ENCODE measurements around the gene STARD13.

The STARD13 gene, protein sequence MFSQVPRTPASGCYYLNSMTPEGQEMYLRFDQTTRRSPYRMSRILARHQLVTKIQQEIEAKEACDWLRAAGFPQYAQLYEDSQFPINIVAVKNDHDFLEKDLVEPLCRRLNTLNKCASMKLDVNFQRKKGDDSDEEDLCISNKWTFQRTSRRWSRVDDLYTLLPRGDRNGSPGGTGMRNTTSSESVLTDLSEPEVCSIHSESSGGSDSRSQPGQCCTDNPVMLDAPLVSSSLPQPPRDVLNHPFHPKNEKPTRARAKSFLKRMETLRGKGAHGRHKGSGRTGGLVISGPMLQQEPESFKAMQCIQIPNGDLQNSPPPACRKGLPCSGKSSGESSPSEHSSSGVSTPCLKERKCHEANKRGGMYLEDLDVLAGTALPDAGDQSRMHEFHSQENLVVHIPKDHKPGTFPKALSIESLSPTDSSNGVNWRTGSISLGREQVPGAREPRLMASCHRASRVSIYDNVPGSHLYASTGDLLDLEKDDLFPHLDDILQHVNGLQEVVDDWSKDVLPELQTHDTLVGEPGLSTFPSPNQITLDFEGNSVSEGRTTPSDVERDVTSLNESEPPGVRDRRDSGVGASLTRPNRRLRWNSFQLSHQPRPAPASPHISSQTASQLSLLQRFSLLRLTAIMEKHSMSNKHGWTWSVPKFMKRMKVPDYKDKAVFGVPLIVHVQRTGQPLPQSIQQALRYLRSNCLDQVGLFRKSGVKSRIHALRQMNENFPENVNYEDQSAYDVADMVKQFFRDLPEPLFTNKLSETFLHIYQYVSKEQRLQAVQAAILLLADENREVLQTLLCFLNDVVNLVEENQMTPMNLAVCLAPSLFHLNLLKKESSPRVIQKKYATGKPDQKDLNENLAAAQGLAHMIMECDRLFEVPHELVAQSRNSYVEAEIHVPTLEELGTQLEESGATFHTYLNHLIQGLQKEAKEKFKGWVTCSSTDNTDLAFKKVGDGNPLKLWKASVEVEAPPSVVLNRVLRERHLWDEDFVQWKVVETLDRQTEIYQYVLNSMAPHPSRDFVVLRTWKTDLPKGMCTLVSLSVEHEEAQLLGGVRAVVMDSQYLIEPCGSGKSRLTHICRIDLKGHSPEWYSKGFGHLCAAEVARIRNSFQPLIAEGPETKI

DNA sequence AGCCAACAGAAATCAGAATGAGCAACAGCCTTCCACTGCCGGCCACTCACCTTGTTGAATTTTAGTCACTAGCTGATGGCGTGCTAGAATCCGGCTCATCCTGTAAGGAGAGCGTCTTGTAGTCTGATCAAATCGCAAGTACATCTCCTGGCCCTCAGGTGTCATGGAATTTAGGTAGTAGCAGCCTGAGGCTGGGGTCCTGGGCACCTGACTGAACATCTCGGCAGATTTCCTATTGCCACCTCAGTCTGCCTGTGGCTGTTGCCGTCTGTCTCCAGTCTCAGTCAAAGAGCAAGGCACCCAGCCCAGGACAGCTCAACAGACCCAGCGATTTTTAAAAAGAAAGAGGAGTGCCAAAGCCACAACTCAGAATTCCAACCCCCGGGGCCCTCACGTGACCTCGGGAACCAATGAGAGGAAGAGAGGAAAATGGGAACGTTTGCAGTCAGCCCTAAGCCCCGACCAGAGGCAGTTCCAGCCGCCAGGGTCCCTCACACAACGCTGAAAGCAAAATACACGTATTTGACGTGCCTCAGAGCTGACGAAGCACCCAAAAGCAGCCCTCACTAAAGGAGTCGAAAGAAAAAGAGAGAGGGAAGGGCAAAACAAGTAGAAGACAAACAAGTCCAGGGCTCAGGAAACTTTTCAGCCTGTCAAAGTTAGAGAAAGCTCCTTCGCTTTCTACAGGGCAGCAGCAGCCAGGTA is at the start of gene STARD13:
STARD13 (minus strand) TSS at position 336 of the 705 bp plus-strand sequence; CDS start at position 219, 117 bp downstream.
- Histone ChIP-seq H4K20me1 (ENCODE audit: insufficient read depth, low read length) (no peaks in the 10 kb centered on the region), H3K4me1 (ENCODE audit: low read length) (0 out of 2 replicates have a peak, but pooled peaks cover 4% of the 10 kb centered on the region), H3K27ac (ENCODE audit: low read length) (peak within 1 kb of the TSS; percentile 79), H3K27me3 (replicated peaks; ENCODE audit: insufficient read depth, low read length) (no peaks in the 10 kb centered on the region), H3K4me2 (ENCODE audit: low read depth, low read length) (peak within 1 kb of the TSS; percentile 69), H3F3A (ENCODE audit: insufficient read depth, low read length) (0 out of 2 replicates have a peak, but pooled peaks cover 10% of the 10 kb centered on the region), H3K79me2 (ENCODE audit: low read length) (no peaks in the 10 kb centered on the region), H3K9me2 (replicated peaks; ENCODE audit: insufficient read depth, low read length) (no peaks in the 10 kb centered on the region), H3K9ac (ENCODE audit: low read length) (peak within 1 kb of the TSS; percentile 69), H3K4me3 (ENCODE audit: low read length) (peak within 1 kb of the TSS; percentile 61), H3K36me3 (replicated peaks; ENCODE audit: insufficient read depth, low read length) (no peaks in the 10 kb centered on the region), H2AFZ (ENCODE audit: low read length) (peak within 1 kb of the TSS; percentile 77), H3K9me3 (replicated peaks; ENCODE audit: insufficient read depth, low read length) (no peaks in the 10 kb centered on the region)
- peak; percentile 64 for DNase-seq
- TF ChIP-seq EZH2phosphoT487 (IDR thresholded peaks at IDR 0.05; ENCODE audit: low read length): no peak
- TF ChIP-seq EZH2 (optimal IDR thresholded peaks at IDR 0.05; ENCODE audit: low read depth, low read length): no peak
- TF ChIP-seq, protein P1, sequence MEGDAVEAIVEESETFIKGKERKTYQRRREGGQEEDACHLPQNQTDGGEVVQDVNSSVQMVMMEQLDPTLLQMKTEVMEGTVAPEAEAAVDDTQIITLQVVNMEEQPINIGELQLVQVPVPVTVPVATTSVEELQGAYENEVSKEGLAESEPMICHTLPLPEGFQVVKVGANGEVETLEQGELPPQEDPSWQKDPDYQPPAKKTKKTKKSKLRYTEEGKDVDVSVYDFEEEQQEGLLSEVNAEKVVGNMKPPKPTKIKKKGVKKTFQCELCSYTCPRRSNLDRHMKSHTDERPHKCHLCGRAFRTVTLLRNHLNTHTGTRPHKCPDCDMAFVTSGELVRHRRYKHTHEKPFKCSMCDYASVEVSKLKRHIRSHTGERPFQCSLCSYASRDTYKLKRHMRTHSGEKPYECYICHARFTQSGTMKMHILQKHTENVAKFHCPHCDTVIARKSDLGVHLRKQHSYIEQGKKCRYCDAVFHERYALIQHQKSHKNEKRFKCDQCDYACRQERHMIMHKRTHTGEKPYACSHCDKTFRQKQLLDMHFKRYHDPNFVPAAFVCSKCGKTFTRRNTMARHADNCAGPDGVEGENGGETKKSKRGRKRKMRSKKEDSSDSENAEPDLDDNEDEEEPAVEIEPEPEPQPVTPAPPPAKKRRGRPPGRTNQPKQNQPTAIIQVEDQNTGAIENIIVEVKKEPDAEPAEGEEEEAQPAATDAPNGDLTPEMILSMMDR (IDR thresholded peaks at IDR 0.05; ENCODE audit: low read length): no peak

DNA sequence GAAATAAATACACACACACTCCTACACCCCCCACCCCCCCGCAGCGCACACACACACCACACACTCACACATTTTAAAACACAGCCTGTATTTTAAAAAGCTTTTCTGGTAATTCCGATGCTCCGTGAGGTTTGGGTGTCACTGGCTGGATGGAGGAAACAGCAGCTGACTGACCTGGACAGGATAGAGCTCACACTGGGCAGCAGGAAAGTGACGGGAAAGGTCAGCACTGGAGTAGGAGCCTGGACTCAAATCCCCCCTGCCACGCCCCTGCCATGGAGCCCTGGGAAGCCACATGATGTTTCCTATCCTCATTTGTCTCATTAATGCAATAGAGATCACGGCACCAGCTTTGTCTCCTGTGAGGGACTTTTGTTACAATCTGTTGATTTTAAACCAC is 49.3 kb upstream of the STARD13 start:
- Histone ChIP-seq H3K9ac (ENCODE audit: low read length) (no peak overlapping the region), H3K27me3 (replicated peaks; ENCODE audit: insufficient read depth, low read length) (no peaks in the 10 kb centered on the region), H2AFZ (ENCODE audit: low read length) (no peak overlapping the region), H3K4me3 (ENCODE audit: low read length) (no peak overlapping the region), H3K27ac (ENCODE audit: low read length) (no peak overlapping the region), H3K36me3 (replicated peaks; ENCODE audit: insufficient read depth, low read length) (no peaks in the 10 kb centered on the region), H3K4me2 (ENCODE audit: low read depth, low read length) (no peak overlapping the region), H3K79me2 (ENCODE audit: low read length) (no peaks in the 10 kb centered on the region), H4K20me1 (ENCODE audit: insufficient read depth, low read length) (no peaks in the 10 kb centered on the region), H3F3A (ENCODE audit: insufficient read depth, low read length) (no peaks in the 10 kb centered on the region), H3K4me1 (ENCODE audit: low read length) (no peaks in the 10 kb centered on the region), H3K9me3 (replicated peaks; ENCODE audit: insufficient read depth, low read length) (no peaks in the 10 kb centered on the region), H3K9me2 (replicated peaks; ENCODE audit: insufficient read depth, low read length) (no peaks in the 10 kb centered on the region)
- no peak for DNase-seq
- TF ChIP-seq EZH2 (optimal IDR thresholded peaks at IDR 0.05; ENCODE audit: low read depth, low read length) (no peak), EZH2phosphoT487 (IDR thresholded peaks at IDR 0.05; ENCODE audit: low read length) (no peak)
- TF ChIP-seq, protein P1 (IDR thresholded peaks at IDR 0.05; ENCODE audit: low read length): no peak

DNA sequence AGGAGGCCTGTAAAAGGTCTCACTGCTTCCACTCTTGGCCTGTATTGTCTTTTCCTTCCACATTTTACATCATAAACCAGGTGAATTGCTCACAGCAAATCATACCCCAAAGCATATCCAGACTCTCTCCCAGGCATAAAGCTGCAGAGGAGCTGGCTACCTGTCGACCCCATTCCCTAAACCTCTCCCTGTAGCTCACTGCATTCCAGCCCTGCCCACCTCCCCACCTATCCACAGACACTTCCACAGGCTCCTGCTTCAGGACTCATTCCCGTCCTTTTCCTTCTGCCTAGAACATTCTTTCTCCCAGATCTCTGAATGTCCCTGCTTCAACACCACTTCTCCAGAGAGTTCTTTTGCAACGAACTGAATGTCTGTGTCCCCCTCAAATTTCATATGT is 46.4 kb upstream of the STARD13 start:
- H3K36me3 ChIP-seq (replicated peaks; ENCODE audit: insufficient read depth, low read length): no peaks in the 10 kb centered on the region
- no peak overlapping the region for H3K9ac ChIP-seq (ENCODE audit: low read length)
- TF ChIP-seq EZH2 (optimal IDR thresholded peaks at IDR 0.05; ENCODE audit: low read depth, low read length) (no peak), EZH2phosphoT487 (IDR thresholded peaks at IDR 0.05; ENCODE audit: low read length) (no peak)
- TF ChIP-seq, protein P1 (IDR thresholded peaks at IDR 0.05; ENCODE audit: low read length): no peak
- H3K79me2 ChIP-seq (ENCODE audit: low read length): no peaks in the 10 kb centered on the region
- no peak overlapping the region for H3K4me3 ChIP-seq (ENCODE audit: low read length)
- H3K4me1 ChIP-seq (ENCODE audit: low read length): no peaks in the 10 kb centered on the region
- no peaks in the 10 kb centered on the region for H4K20me1 ChIP-seq (ENCODE audit: insufficient read depth, low read length)
- no peaks in the 10 kb centered on the region for H3K27me3 ChIP-seq (replicated peaks; ENCODE audit: insufficient read depth, low read length)
- no peaks in the 10 kb centered on the region for H3F3A ChIP-seq (ENCODE audit: insufficient read depth, low read length)
- H3K9me2 ChIP-seq (replicated peaks; ENCODE audit: insufficient read depth, low read length): no peaks in the 10 kb centered on the region
- no peak overlapping the region for H3K27ac ChIP-seq (ENCODE audit: low read length)
- no peak overlapping the region for H3K4me2 ChIP-seq (ENCODE audit: low read depth, low read length)
- no peaks in the 10 kb centered on the region for H3K9me3 ChIP-seq (replicated peaks; ENCODE audit: insufficient read depth, low read length)
- no peak overlapping the region for H2AFZ ChIP-seq (ENCODE audit: low read length)
- DNase-seq: no peak

Measured in MM.1S (cell line).